Osteoblast (primary cell): ENCODE measurements around the gene PLEKHG5. TPM values are rescaled to one million over a fixed set of nuclear protein-coding genes. Genes with fewer than 3 reads are reported as not detected.

Experiments used
- DNase-seq: peaks from one replicate; pipeline ENCODE4 v3.0.0; 2011; ENCODE audit warnings: low spot score, mixed read lengths; ENCODE audit not compliant: insufficient read length; ENCODE audit errors: missing footprints
- H2AFZ ChIP-seq: 2 replicates; pipeline ENCODE4 v1.6.0; 2011; ENCODE audit warnings: mild to moderate bottlenecking, low read length
- H3K27ac ChIP-seq: 2 replicates; pipeline ENCODE4 v1.5.1; 2011; ENCODE audit warnings: mild to moderate bottlenecking, low read depth, low read length, moderate library complexity
- H3K27me3 ChIP-seq: 2 replicates; pipeline ENCODE4 v1.6.0; 2012; ENCODE audit warnings: mild to moderate bottlenecking, control low read depth, inconsistent platforms, low read length, moderate library complexity; ENCODE audit not compliant: insufficient read depth
- H3K36me3 ChIP-seq: 2 replicates; pipeline ENCODE4 v1.5.1; 2011; ENCODE audit warnings: mild to moderate bottlenecking, low read length, control low read depth, moderate library complexity; ENCODE audit not compliant: insufficient read depth
- H3K4me1 ChIP-seq: 2 replicates; pipeline ENCODE4 v1.5.1; 2011; ENCODE audit warnings: mild to moderate bottlenecking, low read length, control low read depth, moderate library complexity; ENCODE audit not compliant: insufficient read depth
- H3K4me2 ChIP-seq: 2 replicates; pipeline ENCODE4 v1.6.0; 2011; ENCODE audit warnings: mild to moderate bottlenecking, low read length; ENCODE audit not compliant: insufficient read depth
- H3K4me3 ChIP-seq: fragments of 200-600 bp; sonication (generic); 3 replicates; pipeline ENCODE4 v1.5.1; 2012; ENCODE audit warnings: mild to moderate bottlenecking, low read length, inconsistent platforms; ENCODE audit not compliant: insufficient read depth
- H3K79me2 ChIP-seq: 2 replicates; pipeline ENCODE4 v1.6.0; 2012; ENCODE audit warnings: mild to moderate bottlenecking, low read length, control low read depth, inconsistent platforms; ENCODE audit not compliant: insufficient read depth
- H3K9me3 ChIP-seq: 2 replicates; pipeline ENCODE4 v1.5.1; 2011; ENCODE audit warnings: low read depth, low read length, control low read depth
- H4K20me1 ChIP-seq: 2 replicates; pipeline ENCODE4 v1.6.0; 2012; ENCODE audit warnings: mild to moderate bottlenecking, low read length, control low read depth; ENCODE audit not compliant: insufficient read depth
- CTCF ChIP-seq: IDR thresholded peaks from 2 replicates; pipeline ENCODE4 v1.5.1; 2011; ENCODE audit warnings: mild to moderate bottlenecking, low read depth, low read length, moderate library complexity; ENCODE audit errors: extremely low read depth
- total RNA-seq: library from RNA; depleted of rRNA; stranded (reverse); fragments of >200 nt; gene quantifications from 2 replicates; pipeline ENCODE4 v1.2.3, GENCODE V29; 2012

The PLEKHG5 gene
- total RNA-seq, 1 donor: 11.2 TPM

- no peak overlapping the region for H2AFZ ChIP-seq
- H3K9me3 ChIP-seq: no peaks in the 10 kb centered on the region
- H3K27me3 ChIP-seq: no peaks in the 10 kb centered on the region
- H3K36me3 ChIP-seq: no peaks in the 10 kb centered on the region
- no peak overlapping the region for H3K27ac ChIP-seq
- peak overlapping the region; percentile 32 for H3K4me2 ChIP-seq
- no peak for TF ChIP-seq CTCF
- H4K20me1 ChIP-seq: no peaks in the 10 kb centered on the region
- DNase-seq: peak; percentile 98
- no peak overlapping the region for H3K4me3 ChIP-seq
- H3K4me1 ChIP-seq: peaks cover 22% of the 10 kb centered on the region
- no peaks in the 10 kb centered on the region for H3K79me2 ChIP-seq
Observed at GRCh38 chr1:6502000-6502891, 10.8 kb upstream of the PLEKHG5 start.

- Histone ChIP-seq H3K79me2 (no peaks in the 10 kb centered on the region), H2AFZ (peak overlapping the region; percentile 67), H3K4me3 (peak overlapping the region; percentile 13), H4K20me1 (no peaks in the 10 kb centered on the region), H3K27ac (no peak overlapping the region), H3K4me2 (peak overlapping the region; percentile 38), H3K27me3 (no peaks in the 10 kb centered on the region), H3K4me1 (peaks cover 25% of the 10 kb centered on the region), H3K36me3 (no peaks in the 10 kb centered on the region), H3K9me3 (no peaks in the 10 kb centered on the region)
- peak; percentile 87 for DNase-seq
- no peak for TF ChIP-seq CTCF
Observed at GRCh38 chr1:6501279-6501813, 9.9 kb upstream of the PLEKHG5 start.

- Histone ChIP-seq H3K4me3 (peak overlapping the region; percentile 13), H3K4me2 (peak overlapping the region; percentile 38), H4K20me1 (no peaks in the 10 kb centered on the region), H2AFZ (peak overlapping the region; percentile 67), H3K4me1 (peaks cover 31% of the 10 kb centered on the region), H3K27ac (no peak overlapping the region), H3K79me2 (no peaks in the 10 kb centered on the region), H3K36me3 (no peaks in the 10 kb centered on the region), H3K27me3 (no peaks in the 10 kb centered on the region), H3K9me3 (no peaks in the 10 kb centered on the region)
- no peak for TF ChIP-seq CTCF
- peak; percentile 96 for DNase-seq
Observed at GRCh38 chr1:6500544-6501278, 9.2 kb upstream of the PLEKHG5 start.

- Histone ChIP-seq H3K36me3 (no peaks in the 10 kb centered on the region), H3K27ac (no peak overlapping the region), H3K4me1 (peaks cover 35% of the 10 kb centered on the region), H3K4me2 (no peak overlapping the region), H4K20me1 (no peaks in the 10 kb centered on the region), H3K79me2 (no peaks in the 10 kb centered on the region), H3K4me3 (no peak overlapping the region), H3K9me3 (no peaks in the 10 kb centered on the region), H2AFZ (no peak overlapping the region), H3K27me3 (no peaks in the 10 kb centered on the region)
- no peak for TF ChIP-seq CTCF
- peak; percentile 79 for DNase-seq
Observed at GRCh38 chr1:6499296-6499695, 7.8 kb upstream of the PLEKHG5 start.
